ENCODE data around the gene CENPP.

DNA sequence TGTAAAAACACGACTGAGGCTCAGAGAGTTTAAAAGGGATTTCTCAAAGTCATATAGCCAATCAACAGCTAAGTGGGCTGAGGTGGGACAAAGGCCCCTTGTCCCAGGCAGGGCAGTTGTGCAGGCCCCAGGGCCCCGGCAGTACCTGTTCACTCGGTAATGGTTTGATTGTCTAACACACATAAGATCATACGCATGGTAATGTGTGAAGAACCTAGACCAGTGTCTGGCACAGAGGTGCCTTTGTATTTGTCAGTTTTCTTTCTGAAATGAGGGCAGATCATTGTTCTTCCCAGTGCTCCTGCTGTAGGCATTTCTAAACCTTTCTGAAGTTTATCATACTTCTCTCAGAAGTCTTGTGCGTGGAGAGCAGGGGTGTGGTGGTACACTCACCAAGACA, 277.3 kb downstream of the CENPP start:
- no peak for TF ChIP-seq EZH2 (optimal IDR thresholded peaks at IDR 0.05; ENCODE audit: low read depth, low read length)
- TF ChIP-seq, protein P1, sequence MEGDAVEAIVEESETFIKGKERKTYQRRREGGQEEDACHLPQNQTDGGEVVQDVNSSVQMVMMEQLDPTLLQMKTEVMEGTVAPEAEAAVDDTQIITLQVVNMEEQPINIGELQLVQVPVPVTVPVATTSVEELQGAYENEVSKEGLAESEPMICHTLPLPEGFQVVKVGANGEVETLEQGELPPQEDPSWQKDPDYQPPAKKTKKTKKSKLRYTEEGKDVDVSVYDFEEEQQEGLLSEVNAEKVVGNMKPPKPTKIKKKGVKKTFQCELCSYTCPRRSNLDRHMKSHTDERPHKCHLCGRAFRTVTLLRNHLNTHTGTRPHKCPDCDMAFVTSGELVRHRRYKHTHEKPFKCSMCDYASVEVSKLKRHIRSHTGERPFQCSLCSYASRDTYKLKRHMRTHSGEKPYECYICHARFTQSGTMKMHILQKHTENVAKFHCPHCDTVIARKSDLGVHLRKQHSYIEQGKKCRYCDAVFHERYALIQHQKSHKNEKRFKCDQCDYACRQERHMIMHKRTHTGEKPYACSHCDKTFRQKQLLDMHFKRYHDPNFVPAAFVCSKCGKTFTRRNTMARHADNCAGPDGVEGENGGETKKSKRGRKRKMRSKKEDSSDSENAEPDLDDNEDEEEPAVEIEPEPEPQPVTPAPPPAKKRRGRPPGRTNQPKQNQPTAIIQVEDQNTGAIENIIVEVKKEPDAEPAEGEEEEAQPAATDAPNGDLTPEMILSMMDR (IDR thresholded peaks at IDR 0.05; ENCODE audit: low read length), result no peak

Measured in MM.1S (cell line).